GM19455 (cell line): Measurements from ENCODE around the gene JOSD1.
A peak's percentile ranks its signal among the peaks of the same experiment; 100 is the strongest.

Experiments used
- ATAC-seq: cut with Tn5 transposase; IDR thresholded peaks from one replicate; pipeline ENCODE4 v1.9.1; 2021; ENCODE audit not compliant: unreplicated experiment

Gene JOSD1

GRCh38 chr22:38715176-38715764 lies 14.5 kb upstream of the JOSD1 start:
- ATAC-seq = no peak

- ATAC-seq = no peak
Measured at GRCh38 chr22:38713921-38714320, 13.2 kb upstream of the JOSD1 start.

GRCh38 chr22:38712486-38713207 lies 11.9 kb upstream of the JOSD1 start:
- no peak for ATAC-seq

- no peak for ATAC-seq
Measured at GRCh38 chr22:38710866-38711265, 10.1 kb upstream of the JOSD1 start.

GRCh38 chr22:38710351-38710750 lies 9.6 kb upstream of the JOSD1 start:
- ATAC-seq = no peak

GRCh38 chr22:38709306-38709705 lies 8.6 kb upstream of the JOSD1 start:
- no peak for ATAC-seq

- no peak for ATAC-seq
Measured at GRCh38 chr22:38707984-38708383, 7.2 kb upstream of the JOSD1 start.

- no peak for ATAC-seq
Measured at GRCh38 chr22:38707346-38707745, 6.6 kb upstream of the JOSD1 start.

- ATAC-seq = no peak
Measured at GRCh38 chr22:38706901-38707195, 6.1 kb upstream of the JOSD1 start.

- ATAC-seq = peak; percentile 2
Measured at GRCh38 chr22:38706101-38706900, 5.6 kb upstream of the JOSD1 start.

- ATAC-seq = peak; percentile 65
Measured at GRCh38 chr22:38705235-38706100, 4.7 kb upstream of the JOSD1 start, which contains the start of gene GTPBP1. TSS of gene GTPBP1 (plus strand) at chr22:38705944. CDS start at chr22:38705956, 12 bp downstream.

- ATAC-seq = no peak
Measured at GRCh38 chr22:38704654-38705234, 4.0 kb upstream of the JOSD1 start.

- peak; percentile 27 for ATAC-seq
Measured at GRCh38 chr22:38700270-38700788, 414 bp downstream of the JOSD1 start.

- no peak for ATAC-seq
Measured at GRCh38 chr22:38699784-38700183, 959 bp downstream of the JOSD1 start.

GRCh38 chr22:38699143-38699542 lies 1.6 kb downstream of the JOSD1 start:
- no peak for ATAC-seq

- ATAC-seq = no peak
Measured at GRCh38 chr22:38698407-38699094, 2.2 kb downstream of the JOSD1 start.

GRCh38 chr22:38697425-38698089 lies 3.2 kb downstream of the JOSD1 start:
- no peak for ATAC-seq

- no peak for ATAC-seq
Measured at GRCh38 chr22:38696606-38697424, 3.9 kb downstream of the JOSD1 start.

- no peak for ATAC-seq
Measured at GRCh38 chr22:38694940-38695339, 5.8 kb downstream of the JOSD1 start.
